Esophagus muscularis mucosa (tissue), 4 donors: ENCODE measurements around the gene SFXN5. TPM values are rescaled to one million over a fixed set of nuclear protein-coding genes. Genes with fewer than 3 reads are reported as not detected.
A peak's percentile ranks its signal among the peaks of the same experiment; 100 is the strongest.

Source experiments
- DNase-seq: peaks from one replicate; pipeline ENCODE4 v3.0.0-alpha.2; 2017; ENCODE audit errors: extremely low spot score
- H3K27ac ChIP-seq, 4 donors: fragments of 200-600 bp; sonication (generic); replicated peaks in 1 of 4; 1 replicate in 3 of 4; 2 replicates in 1 of 4; pipeline ENCODE4 v1.5.1; 2016 to 2019; ENCODE audit warnings: mild to moderate bottlenecking in 1 of 4
- H3K27me3 ChIP-seq, 4 donors: fragments of 200-600 bp; sonication (generic); one replicate each; pipeline versions ENCODE4 v1.5.1 to v1.6.0; 2016 to 2019
- H3K36me3 ChIP-seq, 4 donors: fragments of 200-600 bp; sonication (generic); one replicate each; pipeline ENCODE4 v1.5.1; 2016 to 2019
- H3K4me1 ChIP-seq, 4 donors: fragments of 200-600 bp; sonication (generic); one replicate each; pipeline ENCODE4 v1.5.1; 2016 to 2019
- H3K4me3 ChIP-seq, 4 donors: fragments of 200-600 bp; sonication (generic); 1 replicate in 2 of 4; 2 replicates in 2 of 4; pipeline ENCODE4 v1.5.1; 2016 to 2019; ENCODE audit warnings: mild to moderate bottlenecking in 4 of 4, moderate library complexity in 1 of 4
- H3K9me3 ChIP-seq, 4 donors: fragments of 200-600 bp; sonication (generic); 1 replicate in 3 of 4; 2 replicates in 1 of 4; pipeline ENCODE4 v1.5.1; 2016 to 2019
- CTCF ChIP-seq, 3 experiments: fragments of 200-600 bp in 2 of 3; fragments of 450-650 bp in 1 of 3; sonication (generic) in 2 of 3; IDR thresholded peaks; one replicate each; pipeline ENCODE4 v1.5.1; 2017 to 2019; ENCODE audit warnings: antibody characterized with exemption in 3 of 3, mild to moderate bottlenecking in 2 of 3, moderate library complexity in 1 of 3
- EP300 ChIP-seq: sonication (generic); formaldehyde crosslinking; IDR thresholded peaks from one replicate; pipeline ENCODE4 v1.6.1; 2017; ENCODE audit warnings: antibody characterized with exemption
- POLR2A ChIP-seq: fragments of 450-650 bp; IDR thresholded peaks from one replicate; pipeline ENCODE4 v1.6.1; 2017; ENCODE audit warnings: antibody characterized with exemption, moderate library complexity, mild to moderate bottlenecking, low read depth
- POLR2AphosphoS5 ChIP-seq, 2 donors: sonication (generic); formaldehyde crosslinking; IDR thresholded peaks; one replicate each; pipeline ENCODE4 v1.6.1; 2017; ENCODE audit warnings: antibody characterized with exemption in 2 of 2
- WGBS: methylation state at CpG from one replicate; pipeline ENCODE4 v1.1.5; 2018; 5-methylcytosine and 5-hydroxymethylcytosine counted together
- intact Hi-C: fragments of 100-400 bp; cut with DNase I; formaldehyde crosslinking; loops from one replicate; pipeline ENCODE4 v1.15.1; 2023
- total RNA-seq, 4 donors: library from RNA; depleted of rRNA; stranded (reverse); fragments of >200 nt; gene quantifications; one replicate each; pipeline versions ENCODE4 v1.1.0 to v1.2.1, GENCODE V29; 2016

The SFXN5 gene
- total RNA-seq, 4 donors from 2014 or later, result 5.8 to 10.0 (median 6.8) TPM

DNA sequence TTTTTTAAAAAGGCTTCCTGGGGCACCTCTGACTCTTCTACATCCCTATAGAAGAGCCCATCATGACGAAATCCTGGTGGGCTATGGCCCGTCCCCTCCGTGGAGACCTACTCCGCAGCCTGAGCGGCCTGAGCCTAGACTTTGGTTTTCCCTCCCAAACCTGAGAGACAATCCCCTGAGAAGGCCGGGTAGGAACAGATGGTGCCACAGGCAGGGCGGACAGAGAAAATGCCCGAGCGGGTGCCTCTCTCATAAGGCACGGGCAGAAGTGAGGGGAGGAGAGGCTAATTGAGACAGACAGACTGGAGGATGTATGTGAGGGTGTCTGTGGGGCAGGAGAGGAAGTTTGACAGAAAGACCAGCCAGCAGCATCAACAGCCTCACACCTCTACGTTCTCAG is 20.2 kb upstream of the SFXN5 start:
- DNase-seq, result no peak
- intact Hi-C loops, result no loop called here
- TF ChIP-seq EP300, result no peak
- no peak for TF ChIP-seq POLR2AphosphoS5 (IDR thresholded peaks at IDR 0.05)
- TF ChIP-seq CTCF (IDR thresholded peaks at IDR 0.05), result no peak
- Histone ChIP-seq H3K4me3 (no peak overlapping the region), H3K9me3 (no peaks in the 10 kb centered on the region), H3K27ac (no peak overlapping the region), H3K36me3 (peaks cover 9 to 25% (median 22%) of the 10 kb centered on the region in 4 donors), H3K27me3 (no peaks in the 10 kb centered on the region), H3K4me1 (peaks cover 41 to 65% (median 55%) of the 10 kb centered on the region in 4 donors)
- WGBS, result 91% methylated on average over 11 of the region's 11 CpGs

- Histone ChIP-seq H3K27me3 (no peaks in the 10 kb centered on the region), H3K27ac (no peak overlapping the region), H3K4me3 (no peak overlapping the region), H3K36me3 (peaks cover 9 to 30% (median 27%) of the 10 kb centered on the region in 4 donors), H3K4me1 (peaks cover 41 to 65% (median 60%) of the 10 kb centered on the region in 4 donors), H3K9me3 (no peaks in the 10 kb centered on the region)
- no peak for DNase-seq
- TF ChIP-seq POLR2A (no peak), EP300 (no peak), CTCF (IDR thresholded peaks at IDR 0.05) (no peak), POLR2AphosphoS5 (IDR thresholded peaks at IDR 0.05) (no peak)
- intact Hi-C loops, result no loop called here
- 88% methylated on average over 7 of the region's 7 CpGs for WGBS
Measured at GRCh38 chr2:73091164-73091563, 19.7 kb upstream of the SFXN5 start.

DNA sequence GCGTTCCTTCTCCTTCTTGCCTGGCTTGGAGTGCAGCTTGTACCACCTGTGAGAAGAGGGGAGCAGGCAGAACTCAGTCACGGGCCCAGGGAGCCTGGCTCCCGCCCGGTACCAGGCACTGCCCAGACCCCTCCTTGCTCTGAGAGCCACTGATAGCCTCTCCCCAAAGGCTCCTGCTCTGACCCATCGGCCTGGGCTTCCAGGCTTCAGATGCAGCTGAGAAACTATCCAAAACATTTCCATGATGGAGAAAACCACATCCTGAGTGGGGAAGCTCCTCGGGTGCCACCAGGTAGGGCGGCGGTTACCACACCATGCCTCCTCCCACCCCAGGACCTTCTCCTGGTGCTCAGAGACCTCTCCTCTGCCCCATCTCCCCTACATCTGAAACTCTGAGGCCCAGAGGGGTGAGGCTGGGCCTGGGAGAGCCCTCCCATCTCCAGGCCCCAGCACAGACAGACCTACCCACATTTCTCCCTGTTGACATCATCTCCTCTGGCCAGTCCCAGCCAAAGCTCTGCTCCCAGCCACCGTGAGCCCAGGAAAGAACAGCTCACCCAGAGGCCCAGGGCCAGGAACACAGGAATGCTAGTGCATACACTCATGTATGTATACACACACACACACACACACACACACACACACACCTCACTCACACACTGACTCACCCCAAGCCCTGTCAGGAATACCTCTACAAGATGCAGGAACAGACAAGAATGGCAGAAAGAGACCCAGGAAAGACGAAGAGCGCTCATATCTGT is 17.9 kb upstream of the SFXN5 start:
- Histone ChIP-seq H3K36me3 (peaks cover 9 to 42% (median 30%) of the 10 kb centered on the region in 4 donors), H3K9me3 (no peaks in the 10 kb centered on the region), H3K27me3 (no peaks in the 10 kb centered on the region), H3K4me3 (no peak overlapping the region), H3K4me1 (peaks cover 48 to 71% (median 62%) of the 10 kb centered on the region in 4 donors), H3K27ac (peak overlapping the region; percentile 38 to 56 (median 48))
- no peak for TF ChIP-seq EP300
- peak; percentile 9 to 47 for TF ChIP-seq POLR2AphosphoS5 (IDR thresholded peaks at IDR 0.05)
- DNase-seq, result no peak
- 79% methylated on average over 10 of the region's 11 CpGs for WGBS
- intact Hi-C loops, result loop anchor here (5.0 kb wide), 1 partner anchor 88 kb away; no protein-coding TSS in a partner anchor

DNA sequence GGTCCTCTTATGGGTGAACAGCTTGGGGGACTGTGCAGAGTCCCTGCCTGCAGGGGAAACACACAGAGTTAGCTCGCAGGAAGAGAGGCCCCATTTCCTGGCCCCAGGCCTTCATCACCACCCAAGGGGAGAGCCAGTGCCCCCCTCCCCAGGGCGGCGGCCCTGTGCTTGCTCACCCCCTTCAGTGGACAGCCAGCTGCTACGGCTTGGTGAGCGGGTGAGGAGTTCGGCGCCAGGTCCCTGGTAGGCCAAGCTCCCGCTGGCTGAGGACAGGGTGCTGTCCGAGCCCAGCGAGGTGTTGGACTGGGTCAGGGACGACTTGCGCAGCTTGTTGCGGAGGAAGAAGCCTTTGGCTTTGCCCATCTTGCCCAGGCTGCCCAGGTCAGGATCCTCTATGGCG is 17.2 kb upstream of the SFXN5 start:
- TF ChIP-seq POLR2A, result no peak
- no peak for TF ChIP-seq EP300
- no peak for TF ChIP-seq POLR2AphosphoS5 (IDR thresholded peaks at IDR 0.05)
- no peak for TF ChIP-seq CTCF (IDR thresholded peaks at IDR 0.05)
- Histone ChIP-seq H3K27ac (no peak overlapping the region), H3K36me3 (peaks cover 9 to 48% (median 36%) of the 10 kb centered on the region in 4 donors), H3K4me3 (no peak overlapping the region), H3K27me3 (no peaks in the 10 kb centered on the region), H3K4me1 (peaks cover 43 to 71% (median 59%) of the 10 kb centered on the region in 4 donors), H3K9me3 (no peaks in the 10 kb centered on the region)
- intact Hi-C loops, result loop anchor here (5.0 kb wide), 1 partner anchor 89 kb away; no protein-coding TSS in a partner anchor
- 95% methylated on average over 10 of the region's 14 CpGs for WGBS
- no peak for DNase-seq

GRCh38 chr2:73088211-73088610 is 16.7 kb upstream of the SFXN5 start:
- no peak overlapping the region for H3K4me3 ChIP-seq
- no peak overlapping the region for H3K27ac ChIP-seq
- 97% methylated on average over 7 of the region's 12 CpGs for WGBS

More at GRCh38 chr2:73088211-73088610, 16.7 kb upstream of the SFXN5 start:
- Histone ChIP-seq H3K27me3 (no peaks in the 10 kb centered on the region), H3K4me1 (peaks cover 38 to 66% (median 55%) of the 10 kb centered on the region in 4 donors), H3K9me3 (no peaks in the 10 kb centered on the region), H3K36me3 (peaks cover 9 to 52% (median 36%) of the 10 kb centered on the region in 4 donors)
- intact Hi-C loops, result loop anchor here (5.0 kb wide), 1 partner anchor 89 kb away; no protein-coding TSS in a partner anchor
- no peak for DNase-seq
- no peak for TF ChIP-seq CTCF (IDR thresholded peaks at IDR 0.05)
- TF ChIP-seq POLR2AphosphoS5 (IDR thresholded peaks at IDR 0.05), result no peak
- no peak for TF ChIP-seq EP300
- TF ChIP-seq POLR2A, result no peak
